Activated CD4-positive, alpha-beta T cell treated with anti-CD3 and anti-CD28 coated beads, Interleukin-2, amount 50 U/mL, for 1 hour (primary cell): ENCODE data around the gene VILL.
"Not testable (repeated sequence)": the region's sequence is repeated elsewhere in the genome, so short reads cannot be mapped to it uniquely, and the experiment has no call there.

Source experiments
- DNase-seq: peaks from one replicate; pipeline ENCODE4 v3.0.0-alpha.2; 2020

VILL gene

GRCh38 chr3:37964146-37964545 lies 26.4 kb upstream of the VILL start:
- DNase-seq: no peak

- DNase-seq: no peak
Measured at GRCh38 chr3:37964716-37965115, 25.9 kb upstream of the VILL start.

- DNase-seq: peak; percentile 61
Measured at GRCh38 chr3:37967260-37967881, 23.2 kb upstream of the VILL start.

- no peak for DNase-seq
Measured at GRCh38 chr3:37968199-37968598, 22.4 kb upstream of the VILL start.

GRCh38 chr3:37968813-37969595 lies 21.6 kb upstream of the VILL start:
- no peak for DNase-seq

GRCh38 chr3:37969596-37970100 lies 20.9 kb upstream of the VILL start:
- DNase-seq: no peak

- DNase-seq: no peak
Measured at GRCh38 chr3:37970802-37971201, 19.8 kb upstream of the VILL start.

GRCh38 chr3:37971467-37971866 lies 19.1 kb upstream of the VILL start:
- no peak for DNase-seq

GRCh38 chr3:37972056-37972455 lies 18.5 kb upstream of the VILL start:
- not testable (repeated sequence) for DNase-seq

GRCh38 chr3:37973246-37974054 lies 17.1 kb upstream of the VILL start:
- no peak for DNase-seq

- DNase-seq: peak; percentile 65
Measured at GRCh38 chr3:37974121-37975083, 16.2 kb upstream of the VILL start.

GRCh38 chr3:37979541-37980461 lies 10.8 kb upstream of the VILL start:
- DNase-seq: no peak

- DNase-seq: no peak
Measured at GRCh38 chr3:37980462-37981347, 9.9 kb upstream of the VILL start.

GRCh38 chr3:37981348-37981664 lies 9.3 kb upstream of the VILL start:
- no peak for DNase-seq

- no peak for DNase-seq
Measured at GRCh38 chr3:37982331-37982730, 8.3 kb upstream of the VILL start.

- no peak for DNase-seq
Measured at GRCh38 chr3:37984051-37984450, 6.5 kb upstream of the VILL start.

GRCh38 chr3:37984596-37984995 lies 6.0 kb upstream of the VILL start:
- DNase-seq: no peak

GRCh38 chr3:37985637-37986320 lies 4.8 kb upstream of the VILL start:
- DNase-seq: no peak

- DNase-seq: no peak
Measured at GRCh38 chr3:37986479-37987314, 3.9 kb upstream of the VILL start.
